Skeletal muscle tissue (tissue), 4 donors: ENCODE results near the gene DBN1. TPM values are rescaled to one million over a fixed set of nuclear protein-coding genes. Genes with fewer than 3 reads are reported as not detected.
A peak's percentile ranks its signal among the peaks of the same experiment; 100 is the strongest.

Source experiments
- H3K27ac ChIP-seq: one replicate; pipeline ENCODE4 v1.7.0; 2013; ENCODE audit warnings: mild to moderate bottlenecking, low read depth, low read length, inconsistent platforms
- H3K27me3 ChIP-seq, 3 donors: one replicate each; pipeline ENCODE4 v1.7.0; 2013; ENCODE audit warnings: low read length in 3 of 3; ENCODE audit not compliant: control insufficient read depth in 3 of 3, insufficient read depth in 3 of 3
- H3K36me3 ChIP-seq, 3 donors: one replicate each; pipeline ENCODE4 v1.7.0; 2013; ENCODE audit warnings: low read length in 3 of 3; ENCODE audit not compliant: control insufficient read depth in 3 of 3, insufficient read depth in 3 of 3
- H3K4me1 ChIP-seq, 3 donors: one replicate each; pipeline ENCODE4 v1.7.0; 2013; ENCODE audit warnings: low read length in 3 of 3, mild to moderate bottlenecking in 3 of 3; ENCODE audit not compliant: control insufficient read depth in 3 of 3, insufficient read depth in 3 of 3
- H3K4me3 ChIP-seq, 3 donors: one replicate each; pipeline ENCODE4 v1.7.0; 2013; ENCODE audit warnings: low read length in 3 of 3
- H3K9ac ChIP-seq, 3 donors: one replicate each; pipeline ENCODE4 v1.7.0; 2013; ENCODE audit warnings: low read length in 3 of 3, mild to moderate bottlenecking in 3 of 3, moderate library complexity in 2 of 3, low read depth in 1 of 3
- H3K9me3 ChIP-seq, 3 donors: one replicate each; pipeline ENCODE4 v1.7.0; 2013; ENCODE audit warnings: low read length in 3 of 3; ENCODE audit not compliant: control insufficient read depth in 3 of 3
- total RNA-seq: library from RNA; depleted of rRNA; stranded (reverse); fragments of >200 nt; gene quantifications from one replicate; pipeline ENCODE4 v1.2.3, GENCODE V29; 2014
- donor health status: Osteomylitis.

The DBN1 gene
- 108 TPM for total RNA-seq

GRCh38 chr5:177473443-177474001 lies at the start of gene DBN1:
TSS of gene DBN1 (minus strand) at chr5:177473634. CDS start at chr5:177473521, 113 bp downstream.
- H3K9me3 ChIP-seq = no peaks in the 10 kb centered on the region
- peak within 1 kb of the TSS; percentile 59 to 66 (median 59) for H3K4me3 ChIP-seq
- H3K27me3 ChIP-seq = peaks cover 0 to 6% (median 0%) of the 10 kb centered on the region in 3 donors
- peak within 1 kb of the TSS; percentile 51 to 72 (median 56) for H3K9ac ChIP-seq
- peak within 1 kb of the TSS; percentile 47 for H3K27ac ChIP-seq
- H3K36me3 ChIP-seq = peaks cover 0 to under 1% (median 0%) of the 10 kb centered on the region in 3 donors
- peaks cover 37 to 40% (median 39%) of the 10 kb centered on the region in 3 donors for H3K4me1 ChIP-seq

GRCh38 chr5:177520916-177521513 lies 47.6 kb upstream of the DBN1 start:
- Histone ChIP-seq H3K4me3 (no peak overlapping the region), H3K36me3 (peaks cover 46 to 54% (median 52%) of the 10 kb centered on the region in 3 donors), H3K4me1 (peaks cover 25 to 54% (median 26%) of the 10 kb centered on the region in 3 donors), H3K27me3 (no peaks in the 10 kb centered on the region), H3K27ac (no peak overlapping the region), H3K9me3 (no peaks in the 10 kb centered on the region), H3K9ac (no peak overlapping the region)

GRCh38 chr5:177520271-177520670 lies 46.8 kb upstream of the DBN1 start:
- H3K36me3 ChIP-seq = peaks cover 46 to 54% (median 54%) of the 10 kb centered on the region in 3 donors
- H3K9ac ChIP-seq = peak overlapping the region in 1 of 3 donors; percentile 3
- no peaks in the 10 kb centered on the region for H3K27me3 ChIP-seq
- H3K4me1 ChIP-seq = peaks cover 26 to 54% (median 26%) of the 10 kb centered on the region in 3 donors
- no peaks in the 10 kb centered on the region for H3K9me3 ChIP-seq
- no peak overlapping the region for H3K27ac ChIP-seq
- no peak overlapping the region for H3K4me3 ChIP-seq

GRCh38 chr5:177519463-177520235 lies 46.2 kb upstream of the DBN1 start:
- Histone ChIP-seq H3K27ac (peak overlapping the region; percentile 5), H3K4me3 (no peak overlapping the region), H3K27me3 (no peaks in the 10 kb centered on the region), H3K36me3 (peaks cover 51 to 55% (median 55%) of the 10 kb centered on the region in 3 donors), H3K9ac (peak overlapping the region in 1 of 3 donors; percentile 3), H3K4me1 (peaks cover 20 to 54% (median 25%) of the 10 kb centered on the region in 3 donors), H3K9me3 (no peaks in the 10 kb centered on the region)

GRCh38 chr5:177516601-177517568 lies 43.5 kb upstream of the DBN1 start, which contains the start of gene DDX41:
TSS of gene DDX41 (minus strand) at chr5:177516961. CDS start at chr5:177516945, 16 bp downstream.
- peaks cover 11 to 46% (median 25%) of the 10 kb centered on the region in 3 donors for H3K4me1 ChIP-seq
- H3K27me3 ChIP-seq = no peaks in the 10 kb centered on the region
- peaks cover 65 to 69% (median 68%) of the 10 kb centered on the region in 3 donors for H3K36me3 ChIP-seq
- peak within 1 kb of the TSS; percentile 88 to 97 (median 94) for H3K9ac ChIP-seq
- peak within 1 kb of the TSS; percentile 95 to 100 (median 99) for H3K4me3 ChIP-seq
- H3K9me3 ChIP-seq = no peaks in the 10 kb centered on the region
- H3K27ac ChIP-seq = peak within 1 kb of the TSS; percentile 73

GRCh38 chr5:177515580-177515979 lies 42.1 kb upstream of the DBN1 start:
- Histone ChIP-seq H3K4me3 (peak overlapping the region; percentile 95 to 100 (median 99)), H3K9me3 (no peaks in the 10 kb centered on the region), H3K36me3 (peaks cover 65 to 69% (median 68%) of the 10 kb centered on the region in 3 donors), H3K27ac (no peak overlapping the region), H3K27me3 (no peaks in the 10 kb centered on the region), H3K4me1 (peaks cover 11 to 47% (median 25%) of the 10 kb centered on the region in 3 donors), H3K9ac (peak overlapping the region in 2 of 3 donors; percentile 94 to 97)

GRCh38 chr5:177514541-177514940 lies 41.1 kb upstream of the DBN1 start:
- H3K9me3 ChIP-seq = no peaks in the 10 kb centered on the region
- H3K36me3 ChIP-seq = peaks cover 57 to 63% (median 62%) of the 10 kb centered on the region in 3 donors
- peaks cover 16 to 52% (median 27%) of the 10 kb centered on the region in 3 donors for H3K4me1 ChIP-seq
- no peak overlapping the region for H3K9ac ChIP-seq
- no peak overlapping the region for H3K4me3 ChIP-seq
- H3K27me3 ChIP-seq = no peaks in the 10 kb centered on the region
- H3K27ac ChIP-seq = no peak overlapping the region

- H3K4me3 ChIP-seq = no peak overlapping the region
- H3K4me1 ChIP-seq = peaks cover 21 to 53% (median 29%) of the 10 kb centered on the region in 3 donors
- peaks cover 53 to 58% (median 55%) of the 10 kb centered on the region in 3 donors for H3K36me3 ChIP-seq
- no peaks in the 10 kb centered on the region for H3K27me3 ChIP-seq
- H3K27ac ChIP-seq = no peak overlapping the region
- no peak overlapping the region for H3K9ac ChIP-seq
- no peaks in the 10 kb centered on the region for H3K9me3 ChIP-seq
Observed at GRCh38 chr5:177513500-177513899, 40.1 kb upstream of the DBN1 start.
